ENCODE data around the gene OVCH1.

DNA sequence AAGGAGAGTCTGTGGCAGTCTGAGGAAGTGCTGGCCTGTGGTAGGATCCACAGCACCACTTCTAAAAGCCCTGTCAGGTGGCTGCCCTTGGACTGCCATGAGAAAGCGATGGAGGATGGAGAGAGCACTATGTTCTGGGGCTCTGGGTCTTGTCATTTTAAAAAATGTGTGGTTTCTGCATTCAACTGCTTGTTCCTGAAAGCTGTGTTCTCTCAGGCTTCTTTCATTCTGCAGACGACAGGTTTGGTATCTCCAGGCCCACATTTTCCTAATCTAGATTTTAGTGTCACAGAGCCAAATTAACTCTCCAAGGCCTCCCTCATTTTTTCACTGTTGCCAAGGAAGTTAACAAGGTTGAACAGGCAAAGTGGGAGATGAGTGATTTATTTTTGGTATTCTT is 10.5 kb downstream of the OVCH1 start:
- TF ChIP-seq, protein P1, sequence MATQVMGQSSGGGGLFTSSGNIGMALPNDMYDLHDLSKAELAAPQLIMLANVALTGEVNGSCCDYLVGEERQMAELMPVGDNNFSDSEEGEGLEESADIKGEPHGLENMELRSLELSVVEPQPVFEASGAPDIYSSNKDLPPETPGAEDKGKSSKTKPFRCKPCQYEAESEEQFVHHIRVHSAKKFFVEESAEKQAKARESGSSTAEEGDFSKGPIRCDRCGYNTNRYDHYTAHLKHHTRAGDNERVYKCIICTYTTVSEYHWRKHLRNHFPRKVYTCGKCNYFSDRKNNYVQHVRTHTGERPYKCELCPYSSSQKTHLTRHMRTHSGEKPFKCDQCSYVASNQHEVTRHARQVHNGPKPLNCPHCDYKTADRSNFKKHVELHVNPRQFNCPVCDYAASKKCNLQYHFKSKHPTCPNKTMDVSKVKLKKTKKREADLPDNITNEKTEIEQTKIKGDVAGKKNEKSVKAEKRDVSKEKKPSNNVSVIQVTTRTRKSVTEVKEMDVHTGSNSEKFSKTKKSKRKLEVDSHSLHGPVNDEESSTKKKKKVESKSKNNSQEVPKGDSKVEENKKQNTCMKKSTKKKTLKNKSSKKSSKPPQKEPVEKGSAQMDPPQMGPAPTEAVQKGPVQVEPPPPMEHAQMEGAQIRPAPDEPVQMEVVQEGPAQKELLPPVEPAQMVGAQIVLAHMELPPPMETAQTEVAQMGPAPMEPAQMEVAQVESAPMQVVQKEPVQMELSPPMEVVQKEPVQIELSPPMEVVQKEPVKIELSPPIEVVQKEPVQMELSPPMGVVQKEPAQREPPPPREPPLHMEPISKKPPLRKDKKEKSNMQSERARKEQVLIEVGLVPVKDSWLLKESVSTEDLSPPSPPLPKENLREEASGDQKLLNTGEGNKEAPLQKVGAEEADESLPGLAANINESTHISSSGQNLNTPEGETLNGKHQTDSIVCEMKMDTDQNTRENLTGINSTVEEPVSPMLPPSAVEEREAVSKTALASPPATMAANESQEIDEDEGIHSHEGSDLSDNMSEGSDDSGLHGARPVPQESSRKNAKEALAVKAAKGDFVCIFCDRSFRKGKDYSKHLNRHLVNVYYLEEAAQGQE (IDR thresholded peaks at IDR 0.05; ENCODE audit: insufficient read depth in 1 of 2, low read depth in 2 of 2, low read length in 2 of 2), result no peak
- TF ChIP-seq TAF1 (IDR thresholded peaks at IDR 0.05; ENCODE audit: borderline replicate concordance, insufficient read depth, low read length), result no peak
